ENCODE results near the gene VPS45.

VPS45 gene

GRCh38 chr1:150093805-150094204 is 26.2 kb downstream of the VPS45 start:
- POLR2A ChIA-PET = no interaction called here
- Histone ChIP-seq H3K36me3 (ENCODE audit: control insufficient read depth in 2 of 2, insufficient read depth in 1 of 2, low read length in 2 of 2) (peaks cover 51 to 81% of the 10 kb centered on the region in 2 experiments), H3K4me1 (ENCODE audit: control insufficient read depth, insufficient read depth, low read length) (no peaks in the 10 kb centered on the region), H3K9me3 (ENCODE audit: control insufficient read depth, insufficient read depth, low read depth, low read length) (no peaks in the 10 kb centered on the region), H3K27ac (ENCODE audit: extremely low read depth, low read depth, low read length) (no peak overlapping the region), H3K4me3 (ENCODE audit: low read depth, low read length) (no peak overlapping the region)
- no peak for TF ChIP-seq FEZF1 (tag by site-specific recombination; IDR thresholded peaks at IDR 0.05)
- TF ChIP-seq ZSCAN23 (tag by site-specific recombination; IDR thresholded peaks at IDR 0.05) = no peak
- TF ChIP-seq ZNF514 (tag by site-specific recombination; IDR thresholded peaks at IDR 0.05) = no peak
- TF ChIP-seq, protein P1, sequence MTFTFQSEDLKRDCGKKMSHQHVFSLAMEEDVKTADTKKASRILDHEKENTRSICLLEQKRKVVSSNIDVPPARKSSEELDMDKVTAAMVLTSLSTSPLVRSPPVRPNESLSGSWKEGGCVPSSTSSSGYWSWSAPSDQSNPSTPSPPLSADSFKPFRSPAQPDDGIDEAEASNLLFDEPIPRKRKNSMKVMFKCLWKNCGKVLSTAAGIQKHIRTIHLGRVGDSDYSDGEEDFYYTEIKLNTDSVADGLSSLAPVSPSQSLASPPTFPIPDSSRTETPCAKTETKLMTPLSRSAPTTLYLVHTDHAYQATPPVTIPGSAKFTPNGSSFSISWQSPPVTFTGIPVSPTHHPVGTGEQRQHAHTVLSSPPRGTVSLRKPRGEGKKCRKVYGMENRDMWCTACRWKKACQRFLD (tag by site-specific recombination; IDR thresholded peaks at IDR 0.05) = no peak
- TF ChIP-seq ZNF768 (tag by site-specific recombination; IDR thresholded peaks at IDR 0.05) = no peak
- no peak for TF ChIP-seq ZNF202 (tag by site-specific recombination; IDR thresholded peaks at IDR 0.05; ENCODE audit: borderline replicate concordance)
- no peak for TF ChIP-seq ZSCAN4 (tag by site-specific recombination; IDR thresholded peaks at IDR 0.05)
- no peak for TF ChIP-seq ZNF223 (tag by site-specific recombination; IDR thresholded peaks at IDR 0.05)
- TF ChIP-seq ZNF175 (tag by site-specific recombination; IDR thresholded peaks at IDR 0.05) = no peak
- no peak for TF ChIP-seq KLF7 (tag by site-specific recombination; IDR thresholded peaks at IDR 0.05; ENCODE audit: borderline replicate concordance)
- no peak for TF ChIP-seq HOXC10 (CRISPR knock-in tag; IDR thresholded peaks at IDR 0.05)
- TF ChIP-seq ZFP37 (tag by site-specific recombination; IDR thresholded peaks at IDR 0.05) = no peak
- TF ChIP-seq ZNF530 (tag by site-specific recombination; IDR thresholded peaks at IDR 0.05; ENCODE audit: low read depth) = no peak
- no peak for TF ChIP-seq HIC1 (tag by site-specific recombination; IDR thresholded peaks at IDR 0.05)
- TF ChIP-seq, protein P2, sequence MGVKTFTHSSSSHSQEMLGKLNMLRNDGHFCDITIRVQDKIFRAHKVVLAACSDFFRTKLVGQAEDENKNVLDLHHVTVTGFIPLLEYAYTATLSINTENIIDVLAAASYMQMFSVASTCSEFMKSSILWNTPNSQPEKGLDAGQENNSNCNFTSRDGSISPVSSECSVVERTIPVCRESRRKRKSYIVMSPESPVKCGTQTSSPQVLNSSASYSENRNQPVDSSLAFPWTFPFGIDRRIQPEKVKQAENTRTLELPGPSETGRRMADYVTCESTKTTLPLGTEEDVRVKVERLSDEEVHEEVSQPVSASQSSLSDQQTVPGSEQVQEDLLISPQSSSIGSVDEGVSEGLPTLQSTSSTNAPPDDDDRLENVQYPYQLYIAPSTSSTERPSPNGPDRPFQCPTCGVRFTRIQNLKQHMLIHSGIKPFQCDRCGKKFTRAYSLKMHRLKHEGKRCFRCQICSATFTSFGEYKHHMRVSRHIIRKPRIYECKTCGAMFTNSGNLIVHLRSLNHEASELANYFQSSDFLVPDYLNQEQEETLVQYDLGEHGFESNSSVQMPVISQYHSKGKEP (tag by site-specific recombination; IDR thresholded peaks at IDR 0.05) = no peak
- TF ChIP-seq ZNF610 (tag by site-specific recombination; IDR thresholded peaks at IDR 0.05; ENCODE audit: borderline replicate concordance) = no peak
- TF ChIP-seq MZF1 (tag by site-specific recombination; IDR thresholded peaks at IDR 0.05; ENCODE audit: borderline replicate concordance) = no peak
- CTCF ChIA-PET = interaction anchor here (0.5 kb wide), 1 partner anchor 21 kb away, joined by 3 read pairs; no protein-coding TSS in a partner anchor

DNA sequence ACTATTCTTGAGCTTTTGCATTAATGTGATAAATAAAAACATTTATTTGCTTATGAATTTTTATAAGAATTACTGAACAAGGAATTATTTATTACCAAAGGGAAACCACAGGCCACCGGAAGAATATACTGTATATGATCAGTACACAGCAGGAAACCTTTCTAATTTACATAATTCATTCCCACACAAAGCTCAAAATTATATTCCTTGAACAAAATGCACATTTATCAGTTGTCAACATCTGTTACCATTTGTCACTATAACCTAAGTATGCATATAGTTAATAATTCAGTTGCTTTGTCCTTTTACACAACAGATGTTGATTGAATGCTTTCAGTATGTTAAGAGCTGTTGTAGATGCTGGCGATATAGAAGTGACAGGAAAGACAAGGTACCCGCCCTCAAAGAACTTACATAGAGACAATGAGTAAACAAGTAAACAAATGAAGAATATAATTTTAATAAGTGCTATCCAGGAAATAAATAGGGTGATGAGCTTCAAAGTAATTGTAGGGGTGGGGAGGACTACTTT is 27.2 kb downstream of the VPS45 start:
- Histone ChIP-seq H3K9me3 (ENCODE audit: control insufficient read depth, insufficient read depth, low read depth, low read length) (no peaks in the 10 kb centered on the region), H3K4me3 (ENCODE audit: low read depth, low read length) (no peak overlapping the region), H3K4me1 (ENCODE audit: control insufficient read depth, insufficient read depth, low read length) (no peaks in the 10 kb centered on the region), H3K36me3 (ENCODE audit: control insufficient read depth in 2 of 2, insufficient read depth in 1 of 2, low read length in 2 of 2) (peaks cover 49 to 83% of the 10 kb centered on the region in 2 experiments), H3K27ac (ENCODE audit: extremely low read depth, low read depth, low read length) (no peak overlapping the region)
- ChIA-PET CTCF (interaction anchor here (1.0 kb wide), 1 partner anchor 16 kb away, joined by 3 read pairs; no protein-coding TSS in a partner anchor), POLR2A (no interaction called here)
- TF ChIP-seq ZNF654 (tag by site-specific recombination; IDR thresholded peaks at IDR 0.05; ENCODE audit: low read depth) (no peak), ZNF585B (tag by site-specific recombination; IDR thresholded peaks at IDR 0.05) (no peak), BCL11A (tag by site-specific recombination; IDR thresholded peaks at IDR 0.05; ENCODE audit: low read depth) (no peak)
- TF ChIP-seq, protein P3, sequence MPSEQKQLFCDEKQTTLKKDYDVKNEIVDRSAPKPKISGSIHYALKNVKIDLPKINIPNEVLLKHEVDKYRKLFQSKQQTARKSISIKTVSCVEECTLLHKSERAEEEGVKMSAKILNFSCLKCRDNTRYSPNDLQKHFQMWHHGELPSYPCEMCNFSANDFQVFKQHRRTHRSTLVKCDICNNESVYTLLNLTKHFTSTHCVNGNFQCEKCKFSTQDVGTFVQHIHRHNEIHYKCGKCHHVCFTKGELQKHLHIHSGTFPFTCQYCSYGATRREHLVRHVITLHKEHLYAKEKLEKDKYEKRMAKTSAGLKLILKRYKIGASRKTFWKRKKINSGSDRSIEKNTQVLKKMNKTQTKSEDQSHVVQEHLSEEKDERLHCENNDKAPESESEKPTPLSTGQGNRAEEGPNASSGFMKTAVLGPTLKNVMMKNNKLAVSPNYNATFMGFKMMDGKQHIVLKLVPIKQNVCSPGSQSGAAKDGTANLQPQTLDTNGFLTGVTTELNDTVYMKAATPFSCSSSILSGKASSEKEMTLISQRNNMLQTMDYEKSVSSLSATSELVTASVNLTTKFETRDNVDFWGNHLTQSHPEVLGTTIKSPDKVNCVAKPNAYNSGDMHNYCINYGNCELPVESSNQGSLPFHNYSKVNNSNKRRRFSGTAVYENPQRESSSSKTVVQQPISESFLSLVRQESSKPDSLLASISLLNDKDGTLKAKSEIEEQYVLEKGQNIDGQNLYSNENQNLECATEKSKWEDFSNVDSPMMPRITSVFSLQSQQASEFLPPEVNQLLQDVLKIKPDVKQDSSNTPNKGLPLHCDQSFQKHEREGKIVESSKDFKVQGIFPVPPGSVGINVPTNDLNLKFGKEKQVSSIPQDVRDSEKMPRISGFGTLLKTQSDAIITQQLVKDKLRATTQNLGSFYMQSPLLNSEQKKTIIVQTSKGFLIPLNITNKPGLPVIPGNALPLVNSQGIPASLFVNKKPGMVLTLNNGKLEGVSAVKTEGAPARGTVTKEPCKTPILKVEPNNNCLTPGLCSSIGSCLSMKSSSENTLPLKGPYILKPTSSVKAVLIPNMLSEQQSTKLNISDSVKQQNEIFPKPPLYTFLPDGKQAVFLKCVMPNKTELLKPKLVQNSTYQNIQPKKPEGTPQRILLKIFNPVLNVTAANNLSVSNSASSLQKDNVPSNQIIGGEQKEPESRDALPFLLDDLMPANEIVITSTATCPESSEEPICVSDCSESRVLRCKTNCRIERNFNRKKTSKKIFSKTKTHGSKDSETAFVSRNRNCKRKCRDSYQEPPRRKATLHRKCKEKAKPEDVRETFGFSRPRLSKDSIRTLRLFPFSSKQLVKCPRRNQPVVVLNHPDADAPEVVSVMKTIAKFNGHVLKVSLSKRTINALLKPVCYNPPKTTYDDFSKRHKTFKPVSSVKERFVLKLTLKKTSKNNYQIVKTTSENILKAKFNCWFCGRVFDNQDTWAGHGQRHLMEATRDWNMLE (tag by site-specific recombination; conservative IDR thresholded peaks at IDR 0.05; ENCODE audit: low read depth) = no peak
